Activated gamma-delta T cell treated with Interleukin-2 at 50 U/mL for 16 hours (primary cell): ENCODE measurements around the gene MUC2.

ENCODE experiments used
- DNase-seq: peaks from one replicate; pipeline ENCODE4 v3.0.0-alpha.2; 2020

The MUC2 gene

GRCh38 chr11:1036931-1037330 is 37.7 kb upstream of the MUC2 start:
- DNase-seq: no peak

- DNase-seq: no peak
Observed at GRCh38 chr11:1037506-1038055, 37.1 kb upstream of the MUC2 start.

DNA sequence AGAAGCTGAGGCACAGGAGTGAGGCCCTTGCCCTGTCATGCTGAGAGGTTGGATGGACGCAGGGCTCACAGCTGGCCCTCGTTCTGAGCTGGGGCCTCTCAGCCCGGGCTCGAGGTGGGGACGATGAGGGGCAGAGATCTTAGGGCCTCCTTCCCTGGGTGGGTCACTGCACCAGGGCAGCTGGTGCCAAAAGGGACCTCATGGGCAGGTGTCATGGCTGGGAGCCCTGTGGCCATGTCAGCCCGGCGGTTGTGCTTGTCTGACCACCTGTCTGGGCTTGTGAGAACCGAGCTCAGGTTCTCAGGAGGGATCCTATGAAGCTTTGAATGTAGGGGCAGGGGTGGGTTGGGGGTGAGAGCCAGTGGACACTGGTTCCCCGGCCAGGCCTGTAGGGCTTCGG is 36.3 kb upstream of the MUC2 start:
- no peak for DNase-seq

DNA sequence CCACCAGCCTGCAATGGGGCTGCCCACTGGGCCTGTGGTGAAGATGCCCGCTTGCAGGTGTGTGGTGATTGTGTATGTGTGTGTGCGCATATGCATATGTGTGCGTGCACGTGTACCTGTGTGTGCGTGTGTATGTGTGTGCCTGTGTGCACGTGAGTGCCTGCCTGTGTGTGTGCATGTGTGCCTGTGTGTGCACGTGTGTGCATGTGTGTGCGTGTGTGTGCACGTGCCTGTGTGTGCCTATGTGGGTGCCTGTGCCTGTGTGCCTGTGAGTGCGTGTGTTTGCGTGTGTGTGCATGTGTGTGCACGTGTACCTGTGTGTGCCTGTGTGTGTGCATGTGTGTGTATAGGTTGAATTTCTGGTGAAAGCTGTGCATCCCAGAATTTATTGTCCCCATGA is 35.8 kb upstream of the MUC2 start:
- DNase-seq: no peak

GRCh38 chr11:1039481-1040427 is 34.9 kb upstream of the MUC2 start:
- no peak for DNase-seq

DNA sequence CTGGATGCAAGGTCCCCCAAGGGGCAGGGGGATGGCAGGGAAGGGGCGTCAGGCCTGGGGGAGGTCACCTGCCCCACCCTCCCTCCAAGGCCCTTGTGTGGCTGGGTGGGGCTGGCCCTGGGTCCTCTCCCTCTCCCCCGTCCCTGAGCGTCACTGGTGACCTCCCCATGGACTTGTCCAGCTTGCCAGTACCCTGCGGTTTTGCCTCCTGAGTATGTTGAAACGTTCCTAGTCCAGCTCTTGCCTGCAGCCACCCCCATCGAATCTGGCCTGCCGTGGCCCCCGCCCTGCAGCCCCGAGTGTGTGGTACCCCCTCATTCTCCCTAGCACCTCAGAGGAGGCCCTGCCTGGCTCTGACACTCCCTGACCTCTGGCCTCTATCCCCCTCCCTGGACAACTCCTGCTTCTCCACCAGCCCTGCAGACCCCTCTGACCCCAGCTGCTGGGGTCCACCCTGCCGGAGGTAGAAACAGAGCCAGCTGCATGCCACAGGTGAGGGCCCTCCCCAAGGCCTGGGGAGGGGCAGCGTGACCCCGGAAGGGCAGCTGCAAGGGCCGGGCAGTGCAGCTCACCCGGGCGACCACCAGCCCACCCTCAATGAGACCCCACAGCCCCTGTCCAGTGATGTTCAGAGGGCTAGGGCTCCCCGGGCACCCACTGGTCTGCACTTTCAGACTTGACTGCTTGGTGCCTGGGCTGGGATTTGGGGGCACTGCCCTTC is 34.1 kb upstream of the MUC2 start:
- DNase-seq: no peak

- no peak for DNase-seq
Observed at GRCh38 chr11:1041149-1041467, 33.6 kb upstream of the MUC2 start.

DNA sequence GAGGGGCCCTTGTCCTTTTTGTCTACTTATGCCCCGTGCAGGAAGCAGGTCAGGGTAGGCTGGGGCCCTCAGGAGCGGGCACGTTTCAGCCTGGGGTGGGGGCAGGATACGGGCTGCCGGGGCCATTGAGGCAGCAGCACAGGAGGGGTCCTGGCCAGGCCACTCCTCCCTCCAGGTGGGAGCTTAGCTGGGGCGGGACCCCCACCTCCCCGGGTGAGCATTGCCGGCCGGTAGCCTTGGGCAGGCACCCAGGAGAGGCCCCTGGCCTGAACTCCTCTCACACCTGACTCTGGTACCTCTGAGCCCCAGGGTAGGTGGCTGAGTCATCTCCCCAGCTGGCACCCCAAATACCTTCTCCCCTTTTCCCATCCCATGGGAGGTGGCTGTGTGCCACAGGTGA is 33.2 kb upstream of the MUC2 start:
- no peak for DNase-seq

DNA sequence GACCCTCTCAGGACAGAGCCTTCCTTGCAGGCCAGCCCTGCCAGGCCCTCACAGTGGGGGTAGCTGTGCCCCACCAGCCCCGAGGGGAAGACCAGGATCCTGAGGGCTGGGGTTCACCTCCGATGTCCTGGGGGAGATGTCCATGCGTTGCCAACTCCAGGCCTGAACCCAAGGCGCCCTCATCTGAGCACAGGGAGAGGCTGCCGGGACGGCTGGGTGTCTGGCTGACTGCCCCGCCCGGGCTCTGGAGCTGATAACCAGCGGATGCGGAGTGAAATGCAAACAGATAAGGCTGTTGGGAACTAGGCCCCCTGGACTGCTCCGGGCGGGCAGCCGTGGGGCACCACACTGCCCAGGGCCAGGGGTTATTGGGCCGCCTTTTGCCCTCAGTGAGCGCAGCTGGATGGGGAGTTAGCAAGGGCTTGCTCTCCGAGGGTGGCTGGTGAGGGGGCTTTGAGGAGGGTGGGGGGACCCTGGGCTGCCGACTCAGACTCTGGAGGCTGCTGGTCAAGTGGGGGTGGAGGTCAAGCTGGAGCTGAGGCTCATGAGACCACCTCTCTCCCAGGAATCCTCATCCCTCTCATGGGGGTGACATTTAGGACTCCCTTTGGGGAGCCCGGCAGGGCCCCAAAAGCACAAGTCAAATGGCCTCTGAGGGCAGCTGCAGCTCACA is 32.6 kb upstream of the MUC2 start:
- DNase-seq: no peak

DNA sequence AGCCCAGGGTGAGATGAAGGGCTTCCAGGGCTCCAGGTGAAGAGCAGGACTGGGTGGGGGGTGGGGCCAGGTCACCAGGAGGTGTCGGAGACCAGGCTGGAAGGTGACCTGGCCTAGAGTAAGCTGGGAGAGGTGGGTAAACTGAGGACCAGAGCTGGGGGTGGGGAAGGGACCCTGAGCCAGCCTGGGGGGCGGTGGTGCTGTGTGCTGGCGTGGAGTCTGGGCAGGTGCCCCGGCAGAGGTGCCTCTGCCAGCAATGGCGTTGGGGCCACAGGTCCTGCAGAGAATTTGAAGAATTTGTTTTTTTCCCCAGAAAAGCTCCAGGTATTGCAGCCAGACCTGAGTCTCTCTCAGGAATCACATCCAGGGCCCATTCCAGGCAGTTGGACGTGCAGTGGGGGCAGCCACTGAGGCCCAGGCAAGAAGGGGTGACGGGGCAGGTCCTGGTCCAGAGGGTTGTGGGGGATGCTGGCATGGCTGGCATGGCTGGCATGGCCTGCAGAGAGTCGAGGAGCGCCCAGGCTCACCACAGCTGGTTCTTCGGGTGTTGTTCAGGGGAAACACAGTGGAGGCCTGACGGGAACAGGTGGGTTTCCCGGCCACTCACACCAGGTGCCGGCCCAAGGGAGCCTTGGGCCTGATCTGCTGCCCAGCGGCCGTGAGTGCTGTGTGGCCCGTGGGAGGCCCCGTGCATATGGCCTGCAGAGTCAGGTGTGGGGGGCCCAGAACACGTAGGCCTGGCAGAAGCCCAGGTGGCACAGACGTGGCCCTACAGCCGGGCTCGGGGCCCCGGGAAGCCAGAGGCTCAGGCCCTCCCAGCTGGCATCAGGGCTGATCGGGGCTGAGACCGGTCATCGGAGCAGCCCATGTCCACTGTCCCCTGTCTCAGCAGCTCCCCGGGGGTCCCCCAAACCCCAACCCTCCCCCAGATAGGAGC is 31.8 kb upstream of the MUC2 start:
- DNase-seq: no peak

GRCh38 chr11:1043563-1044096 is 31.0 kb upstream of the MUC2 start:
- no peak for DNase-seq

GRCh38 chr11:1044160-1044559 is 30.5 kb upstream of the MUC2 start:
- DNase-seq: no peak

DNA sequence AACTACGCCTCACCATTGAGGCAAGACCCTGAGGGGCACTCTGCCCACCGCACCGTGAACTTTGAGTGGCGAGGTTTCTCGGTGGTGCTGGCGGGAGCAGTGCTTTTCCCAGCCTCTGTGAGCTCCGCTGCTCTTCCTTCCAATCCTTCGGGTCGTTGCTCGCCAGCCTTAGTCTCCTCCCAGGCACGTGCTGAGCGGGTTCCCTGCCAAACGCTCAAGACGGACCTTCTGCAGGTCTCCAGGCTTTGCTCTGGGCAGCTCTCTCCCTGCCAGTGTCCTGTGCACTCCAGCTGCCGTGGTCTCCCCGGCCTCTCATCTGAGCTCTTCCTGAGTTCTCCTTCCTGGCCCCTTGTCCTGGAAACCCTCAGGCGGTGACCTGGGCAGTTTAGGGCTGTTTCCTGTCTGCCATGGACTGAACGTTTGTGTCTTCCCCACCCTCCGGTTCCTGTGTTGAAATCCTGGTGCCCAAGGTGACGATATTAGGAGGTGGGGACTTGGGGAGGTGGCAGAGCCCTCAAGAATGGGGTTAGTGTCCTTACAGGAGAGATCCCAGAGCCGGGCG is 27.0 kb upstream of the MUC2 start:
- DNase-seq: no peak

- DNase-seq: no peak
Observed at GRCh38 chr11:1048375-1049070, 26.2 kb upstream of the MUC2 start.

DNA sequence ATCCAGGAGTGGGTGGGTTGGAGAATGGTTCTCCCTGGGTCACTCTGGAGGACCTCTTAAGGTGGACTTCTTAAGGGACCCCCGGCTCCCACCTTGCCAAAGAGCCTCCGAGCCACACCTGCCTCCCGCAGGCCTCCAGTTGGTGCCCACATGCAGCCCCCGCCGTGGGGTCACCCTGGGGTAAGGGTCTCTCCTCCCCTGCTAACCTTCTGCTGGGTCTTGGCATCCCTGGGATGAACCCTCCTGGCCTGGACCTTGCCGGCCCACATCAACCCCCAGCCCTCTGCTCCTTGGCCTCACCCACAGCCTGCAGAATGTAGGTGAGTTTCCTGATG is 25.6 kb upstream of the MUC2 start:
- DNase-seq: no peak

DNA sequence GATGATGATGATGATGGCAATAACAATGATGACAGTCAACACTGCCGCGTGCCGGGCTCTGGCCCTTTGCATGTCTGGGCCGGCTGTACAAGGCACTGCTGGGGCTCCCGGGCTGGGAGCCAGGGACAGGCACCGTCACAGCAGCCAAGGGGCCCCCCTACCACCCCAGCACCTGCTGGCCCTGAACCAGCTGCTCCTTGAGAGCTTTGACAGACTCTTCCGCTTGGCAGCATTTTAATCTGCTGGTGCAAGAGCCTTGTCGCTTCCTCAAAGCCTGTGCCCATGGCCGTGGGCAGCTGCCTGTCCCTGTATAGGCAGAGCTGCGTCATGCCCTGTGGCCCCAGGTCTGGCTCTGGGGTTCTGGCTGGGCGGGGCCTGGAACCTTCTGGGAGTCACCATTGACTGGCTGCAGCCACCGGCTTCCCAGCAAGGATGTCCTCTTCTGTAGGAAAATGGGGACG is 25.2 kb upstream of the MUC2 start:
- DNase-seq: no peak

- no peak for DNase-seq
Observed at GRCh38 chr11:1049911-1050580, 24.6 kb upstream of the MUC2 start.

DNA sequence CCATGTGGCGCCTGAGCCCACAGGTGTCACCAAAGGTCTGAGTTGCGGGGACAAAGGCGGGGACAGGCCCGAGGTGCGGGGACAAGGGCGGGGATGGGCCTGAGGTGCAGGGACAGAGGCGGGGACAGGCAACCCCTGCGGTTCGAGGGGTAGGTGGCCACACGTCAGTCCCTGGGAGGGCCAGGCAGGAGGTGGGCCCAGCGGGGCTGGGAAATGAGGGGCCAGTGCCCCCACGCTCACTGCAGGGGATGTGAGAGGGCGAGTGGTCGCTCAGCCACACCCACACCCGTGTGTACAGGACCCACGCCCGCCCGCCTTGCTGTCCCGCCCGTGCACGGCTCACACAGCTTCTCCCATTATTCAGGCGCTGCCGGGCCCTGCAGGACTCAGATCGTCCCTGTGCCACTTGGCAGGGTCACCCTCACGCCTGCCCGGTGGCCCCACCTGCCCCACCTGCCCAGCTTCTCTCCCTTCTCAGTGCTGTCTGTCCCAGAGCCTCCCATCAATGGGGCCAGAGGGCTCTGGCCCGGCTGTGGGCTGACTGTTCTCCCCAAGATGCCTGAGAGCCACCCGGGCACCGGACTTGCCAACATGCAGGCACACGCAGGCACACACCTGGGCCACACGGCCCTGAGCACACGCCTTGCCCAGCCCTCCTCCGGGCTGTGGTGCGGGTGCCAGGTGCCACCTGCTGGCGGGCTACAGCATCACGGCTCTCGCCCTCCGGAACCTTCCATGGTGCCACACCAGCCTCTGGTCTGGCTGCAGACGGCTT is 23.9 kb upstream of the MUC2 start:
- peak; percentile 65 for DNase-seq

DNA sequence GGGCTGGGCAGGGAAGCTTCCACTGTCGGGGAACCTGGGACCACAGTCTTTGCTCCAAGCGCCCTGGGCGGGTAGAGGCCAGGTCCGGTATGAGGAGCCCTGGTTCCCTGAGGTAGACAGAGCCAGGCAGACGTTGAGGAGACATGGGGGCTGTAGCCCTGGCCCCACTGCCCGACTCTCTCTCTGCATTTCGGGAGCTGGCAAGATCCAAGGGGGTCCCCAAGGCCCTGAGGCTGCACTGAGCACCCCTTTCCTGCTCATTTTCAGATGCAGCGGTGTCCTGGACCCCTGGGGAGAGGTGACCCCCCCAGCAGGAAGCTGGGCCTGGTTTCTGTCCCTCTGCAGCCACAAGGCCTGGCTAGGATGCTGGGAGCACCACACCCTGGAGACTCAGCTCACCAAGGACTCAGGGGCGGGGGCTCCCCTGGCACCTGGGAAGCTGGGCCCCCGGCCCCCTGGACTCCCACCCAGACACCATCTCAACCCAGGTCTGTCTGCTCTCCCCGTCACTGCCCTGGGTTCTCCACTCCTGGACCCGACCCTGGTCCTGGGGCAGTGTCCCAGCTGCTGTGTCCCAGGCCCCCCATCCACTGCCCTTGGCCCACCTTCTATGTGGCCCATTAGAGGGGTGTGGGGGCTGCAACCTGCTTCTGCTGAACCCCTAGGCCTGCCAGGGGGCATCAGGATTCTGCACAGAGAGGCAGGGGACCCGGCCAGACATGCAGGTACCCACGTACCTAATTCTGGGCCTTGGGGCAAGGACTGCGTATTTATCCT is 23.1 kb upstream of the MUC2 start:
- no peak for DNase-seq
